GM10266 (cell line): ENCODE data around the gene NGB.

Experiments
- DNase-seq: peaks from one replicate; pipeline ENCODE4 v3.0.0; 2012; ENCODE audit errors: extremely low spot score
- CTCF ChIP-seq: IDR thresholded peaks from 2 replicates; pipeline ENCODE4 v1.5.1; 2012; ENCODE audit warnings: mild to moderate bottlenecking, low read depth; ENCODE audit not compliant: control insufficient read depth, insufficient read depth; ENCODE audit errors: missing control alignments

The NGB gene

DNA sequence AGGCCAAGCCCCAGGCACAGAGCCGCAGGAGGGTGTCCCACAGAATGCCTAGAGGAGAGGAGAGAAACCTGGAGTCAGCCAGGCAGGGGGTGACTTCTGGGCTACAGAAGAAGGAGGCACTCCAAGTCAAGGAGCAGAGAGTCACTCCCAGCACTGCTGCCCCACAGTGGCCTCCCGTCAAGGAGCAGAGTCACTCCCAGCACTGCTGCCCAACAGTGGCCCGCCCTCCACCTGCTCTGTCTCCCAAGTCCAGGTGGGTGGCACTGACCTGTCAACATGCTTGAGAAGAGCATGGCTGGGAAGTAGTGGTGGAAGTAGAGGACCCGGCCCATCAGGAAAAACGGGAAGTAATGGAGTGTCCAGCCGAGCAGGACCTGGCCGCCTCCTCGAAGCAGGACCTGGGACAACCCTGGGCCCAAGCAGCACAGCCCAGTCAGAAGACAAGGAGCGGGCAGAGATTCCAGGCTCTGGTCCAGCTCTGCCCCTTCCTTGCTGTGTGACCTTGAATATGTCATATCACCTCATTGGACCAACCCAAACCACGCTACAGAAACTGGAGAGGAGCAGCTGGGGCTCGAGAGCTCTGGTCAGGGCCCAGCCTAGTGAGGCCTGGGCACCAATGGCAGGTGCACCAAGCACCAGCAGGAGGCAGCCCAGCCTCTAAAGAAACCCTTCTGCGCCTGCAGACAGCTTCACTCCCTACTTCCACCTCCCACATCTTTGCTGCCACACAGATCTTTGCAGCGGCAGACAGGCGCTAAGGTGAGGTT is 7.6 kb upstream of the NGB start:
- TF ChIP-seq CTCF: no peak
- DNase-seq: no peak

DNA sequence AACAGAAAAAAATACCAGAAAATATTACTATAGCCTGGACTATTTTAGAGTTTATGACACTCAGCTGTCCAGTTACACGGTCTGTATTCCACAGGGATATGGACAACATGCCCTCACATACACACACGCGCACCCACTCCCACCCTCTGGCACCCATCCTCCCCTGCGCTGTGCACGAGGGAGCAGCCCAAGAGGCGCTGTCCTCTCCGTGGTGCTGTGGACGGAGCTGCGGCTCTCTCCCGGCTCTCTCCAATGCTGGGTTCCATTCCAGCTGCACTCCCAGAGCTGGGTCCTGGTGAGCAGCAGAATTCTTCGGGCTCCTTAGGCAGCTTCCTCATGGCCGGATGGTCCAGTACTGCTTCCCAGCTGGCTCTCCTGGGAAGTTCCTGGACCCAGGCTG is 6.0 kb upstream of the NGB start:
- no peak for DNase-seq
- no peak for TF ChIP-seq CTCF

- no peak for TF ChIP-seq CTCF
- DNase-seq: no peak
Observed at GRCh38 chr14:77276295-77276935, 5.4 kb upstream of the NGB start.

- no peak for TF ChIP-seq CTCF
- DNase-seq: no peak
Observed at GRCh38 chr14:77275601-77276017, 4.6 kb upstream of the NGB start.

DNA sequence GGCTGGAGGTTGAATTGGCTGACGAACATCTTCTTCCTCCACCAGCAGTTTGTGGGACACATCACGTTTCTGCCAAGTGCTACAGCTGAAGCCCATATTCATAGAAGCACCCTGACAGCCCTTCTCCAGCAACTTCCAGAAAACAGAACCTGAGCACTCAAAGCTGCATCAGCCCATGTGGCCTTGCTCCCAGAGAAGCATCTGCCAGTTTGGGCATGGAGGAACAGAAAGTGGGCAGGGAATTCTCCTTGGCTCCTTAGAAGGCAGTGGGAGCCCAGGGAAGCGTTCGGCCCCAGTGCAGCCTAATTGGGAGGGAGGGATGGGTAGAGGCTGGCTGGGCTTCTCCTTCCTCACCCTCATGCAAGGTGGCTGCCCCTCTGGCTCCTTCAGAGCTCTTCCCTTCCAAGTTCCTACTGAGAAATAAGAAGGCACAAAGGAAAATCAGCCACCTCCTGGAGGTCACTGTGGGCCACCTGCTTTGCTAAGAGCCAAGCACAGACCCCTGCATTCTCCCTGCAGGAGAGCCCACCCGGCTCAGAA is 4.1 kb upstream of the NGB start:
- no peak for TF ChIP-seq CTCF
- no peak for DNase-seq

GRCh38 chr14:77273796-77274195 is 2.8 kb upstream of the NGB start:
- no peak for TF ChIP-seq CTCF

DNA sequence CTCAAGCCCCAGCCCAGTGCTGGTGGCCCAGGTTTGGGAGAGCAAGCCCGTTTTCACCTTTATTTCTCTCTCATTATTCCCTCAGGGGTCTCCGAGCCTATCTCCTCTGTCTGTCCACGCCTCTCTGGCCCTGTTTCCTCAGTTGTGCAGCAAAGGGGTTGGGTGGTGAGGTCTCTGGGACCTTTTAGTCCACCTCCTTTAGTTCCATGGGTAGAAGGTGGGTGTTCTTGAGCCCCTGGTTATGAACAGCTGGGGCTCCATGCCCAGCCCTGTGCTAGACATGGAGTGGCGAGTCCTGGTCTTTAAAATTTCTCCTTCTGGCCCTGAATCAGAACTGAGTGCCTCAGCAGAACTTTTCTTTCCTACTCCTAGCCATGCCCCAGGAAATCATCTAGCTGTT is 1.3 kb upstream of the NGB start:
- no peak for DNase-seq

More at GRCh38 chr14:77273796-77274195, 2.8 kb upstream of the NGB start:
- no peak for DNase-seq

More for the DNA sequence above, 1.3 kb upstream of the NGB start:
- no peak for TF ChIP-seq CTCF
